ENCODE data around the gene COL16A1.

COL16A1 gene

GRCh38 chr1:31701091-31701736, 2.6 kb downstream of the COL16A1 start (continued):
- peak; percentile 10; the same call in 1 of the 2 replicates for TF ChIP-seq FEZF1 (tag by site-specific recombination; IDR thresholded peaks at IDR 0.05)
- TF ChIP-seq ZNF398 (tag by site-specific recombination; IDR thresholded peaks at IDR 0.05), result peak; percentile 97
- peak; percentile 20; the same call in 1 of the 2 replicates for TF ChIP-seq IKZF3 (tag by site-specific recombination; IDR thresholded peaks at IDR 0.05)

- Histone ChIP-seq H3K4me1 (ENCODE audit: control insufficient read depth, insufficient read depth, low read length) (peaks cover 3% of the 10 kb centered on the region), H3K27ac (ENCODE audit: extremely low read depth, low read depth, low read length) (peak overlapping the region; percentile 14; the same call in 1 of the 2 replicates), H3K9me3 (ENCODE audit: control insufficient read depth, insufficient read depth, low read depth, low read length) (no peaks in the 10 kb centered on the region), H3K36me3 (ENCODE audit: control insufficient read depth in 2 of 2, insufficient read depth in 1 of 2, low read length in 2 of 2) (no peaks in the 10 kb centered on the region), H3K4me3 (ENCODE audit: low read depth, low read length) (no peak overlapping the region)
- ChIA-PET POLR2A (interaction anchor here (0.8 to 2.1 kb wide), 7 partner anchors 12 to 130 kb away, joined by 3 to 6 read pairs (median 4); partner anchors contain the start of gene PEF1), CTCF (interaction anchor here (0.6 to 4.7 kb wide), 11 partner anchors 9 to 238 kb away, joined by 3 to 23 read pairs (median 4); partner anchors contain the start of gene PTP4A2)
- TF ChIP-seq REPIN1 (tag by site-specific recombination; IDR thresholded peaks at IDR 0.05; ENCODE audit: low read depth), result no peak
- TF ChIP-seq ZNF610 (tag by site-specific recombination; IDR thresholded peaks at IDR 0.05; ENCODE audit: borderline replicate concordance), result no peak
- no peak for TF ChIP-seq ZNF398 (tag by site-specific recombination; IDR thresholded peaks at IDR 0.05)
- no peak for TF ChIP-seq ZBTB17 (tag by site-specific recombination; IDR thresholded peaks at IDR 0.05)
- no peak for TF ChIP-seq ZNF354C (tag by site-specific recombination; IDR thresholded peaks at IDR 0.05; ENCODE audit: borderline replicate concordance, low read depth)
- no peak for TF ChIP-seq ZBTB20 (tag by site-specific recombination; IDR thresholded peaks at IDR 0.05)
- TF ChIP-seq TSHZ1 (tag by site-specific recombination; IDR thresholded peaks at IDR 0.05; ENCODE audit: borderline replicate concordance), result no peak
- 0 out of 2 replicates have a peak, but pooled peaks have one; percentile 14 for TF ChIP-seq KLF10 (tag by site-specific recombination; IDR thresholded peaks at IDR 0.05)
- TF ChIP-seq TRIM28 (IDR thresholded peaks at IDR 0.05; ENCODE audit: borderline replicate concordance, low read length), result 0 out of 2 replicates have a peak, but pooled peaks have one; percentile 43
- TF ChIP-seq ZNF785 (tag by site-specific recombination; IDR thresholded peaks at IDR 0.05), result no peak
- TF ChIP-seq, protein P1, sequence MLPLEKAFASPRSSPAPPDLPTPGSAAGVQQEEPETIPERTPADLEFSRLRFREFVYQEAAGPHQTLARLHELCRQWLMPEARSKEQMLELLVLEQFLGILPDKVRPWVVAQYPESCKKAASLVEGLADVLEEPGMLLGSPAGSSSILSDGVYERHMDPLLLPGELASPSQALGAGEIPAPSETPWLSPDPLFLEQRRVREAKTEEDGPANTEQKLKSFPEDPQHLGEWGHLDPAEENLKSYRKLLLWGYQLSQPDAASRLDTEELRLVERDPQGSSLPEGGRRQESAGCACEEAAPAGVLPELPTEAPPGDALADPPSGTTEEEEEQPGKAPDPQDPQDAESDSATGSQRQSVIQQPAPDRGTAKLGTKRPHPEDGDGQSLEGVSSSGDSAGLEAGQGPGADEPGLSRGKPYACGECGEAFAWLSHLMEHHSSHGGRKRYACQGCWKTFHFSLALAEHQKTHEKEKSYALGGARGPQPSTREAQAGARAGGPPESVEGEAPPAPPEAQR (tag by site-specific recombination; IDR thresholded peaks at IDR 0.05), result no peak
- TF ChIP-seq ZNF138 (tag by site-specific recombination; IDR thresholded peaks at IDR 0.05; ENCODE audit: borderline replicate concordance), result no peak
- TF ChIP-seq ZNF518A (tag by site-specific recombination; conservative IDR thresholded peaks at IDR 0.05; ENCODE audit: low read depth), result no peak
- no peak for TF ChIP-seq ZNF585B (tag by site-specific recombination; IDR thresholded peaks at IDR 0.05)
- TF ChIP-seq ZNF777 (tag by site-specific recombination; IDR thresholded peaks at IDR 0.05; ENCODE audit: borderline replicate concordance), result no peak
- no peak for TF ChIP-seq KLF7 (tag by site-specific recombination; IDR thresholded peaks at IDR 0.05; ENCODE audit: borderline replicate concordance)
- no peak; the same call in 1 of the 2 replicates for TF ChIP-seq EGR2 (tag by site-specific recombination; IDR thresholded peaks at IDR 0.05; ENCODE audit: low read depth)
- no peak for TF ChIP-seq ZNF747 (tag by site-specific recombination; IDR thresholded peaks at IDR 0.05)
These were observed 3.2 kb downstream of the COL16A1 start for GRCh38 chr1:31700468-31701090.
